Psoas muscle (tissue), 8 donors: ENCODE data around the gene PAX5. TPM values are rescaled to one million over a fixed set of nuclear protein-coding genes. Genes with fewer than 3 reads are reported as not detected.

ENCODE experiments used
- ATAC-seq, 4 donors: fragments of 200-7000 bp; cut with Tn5 transposase; one replicate each; pipeline ENCODE4 v1.9.1; 2020; ENCODE audit warnings: moderate library complexity in 3 of 4, mild to moderate bottlenecking in 2 of 4
- DNase-seq, 2 donors: peaks; one replicate each; pipeline ENCODE4 v3.0.0-alpha.2; 2020
- H3K27ac ChIP-seq: fragments of 200-600 bp; one replicate; pipeline ENCODE4 v1.8.0; 2022
- H3K27me3 ChIP-seq, 3 donors: fragments of 200-600 bp in 1 of 3; one replicate each; pipeline versions ENCODE4 v1.6.1 to v1.8.0; 2013 to 2022; ENCODE audit warnings: low read length in 2 of 3, mild to moderate bottlenecking in 2 of 3, moderate library complexity in 1 of 3; ENCODE audit not compliant: insufficient read depth in 3 of 3
- H3K36me3 ChIP-seq, 2 donors: fragments of 200-600 bp in 1 of 2; one replicate each; pipeline versions ENCODE4 v1.6.1 to v1.8.0; 2013 to 2022; ENCODE audit warnings: low read depth in 1 of 2, mild to moderate bottlenecking in 1 of 2, moderate library complexity in 1 of 2; ENCODE audit not compliant: insufficient read depth in 1 of 2
- H3K4me1 ChIP-seq: fragments of 200-600 bp; one replicate; pipeline ENCODE4 v1.8.0; 2022
- H3K4me3 ChIP-seq: fragments of 200-600 bp; one replicate; pipeline ENCODE4 v1.8.0; 2022; ENCODE audit warnings: mild to moderate bottlenecking
- H3K9me3 ChIP-seq: fragments of 200-600 bp; one replicate; pipeline ENCODE4 v1.8.0; 2022
- WGBS, 3 donors: extraction: QIAGEN DNeasy Blood & Tissue Kit; methylation state at CpG; one replicate each; pipeline versions ENCODE4 v1.1.6 to v1.1.7; 2013; 5-methylcytosine and 5-hydroxymethylcytosine counted together
- intact Hi-C, 2 donors: fragments of 100-400 bp; cut with DNase I; formaldehyde crosslinking; loops; one replicate each; pipeline versions ENCODE4 v1.11.0 to v1.14.2; 2022
- polyA plus RNA-seq, 3 donors: library from polyadenylated mRNA; stranded (reverse); fragments of 200-250 nt; gene quantifications; one replicate each; pipeline ENCODE4 v1.2.3, GENCODE V29; 2013
- total RNA-seq, 4 donors: library from RNA; stranded (reverse); fragmentation: NEBNext Ultra II Directional in 2 of 4; extraction: Animal tissue kit (Norgen Biotek cat#: 25700) in 2 of 4; gene quantifications; one replicate each; pipeline versions ENCODE4 v1.2.1 to v1.2.4, GENCODE V29; 2021 to 2023
- TF ChIP-seq, protein P1 (sequence below): fragments of 200-600 bp; IDR thresholded peaks from one replicate; pipeline ENCODE4 v1.8.0; 2022; ENCODE audit warnings: antibody characterized with exemption
- donor health status: healthy with polysubstance abuse.
- donor health status: DM: no; HTN: no; CAD: no; lungs with moderate emphysema.
- donor health status: Bipolar disorder and iron deficiency.
- donor health status: healthy.
- donor health status: DM: yes; HTN: yes; CAD: no.
- donor health status: DM: no; HTN: no; CAD: no.
- donor health status: DM: no; HTN: no; CAD: no.
- donor health status: DM: yes; HTN: yes; CAD: no.

Gene PAX5
- total and polyA plus RNA-seq, 7 donors, result under 0.01 to 0.50 (median 0.06) TPM; not detected in 3

DNA sequence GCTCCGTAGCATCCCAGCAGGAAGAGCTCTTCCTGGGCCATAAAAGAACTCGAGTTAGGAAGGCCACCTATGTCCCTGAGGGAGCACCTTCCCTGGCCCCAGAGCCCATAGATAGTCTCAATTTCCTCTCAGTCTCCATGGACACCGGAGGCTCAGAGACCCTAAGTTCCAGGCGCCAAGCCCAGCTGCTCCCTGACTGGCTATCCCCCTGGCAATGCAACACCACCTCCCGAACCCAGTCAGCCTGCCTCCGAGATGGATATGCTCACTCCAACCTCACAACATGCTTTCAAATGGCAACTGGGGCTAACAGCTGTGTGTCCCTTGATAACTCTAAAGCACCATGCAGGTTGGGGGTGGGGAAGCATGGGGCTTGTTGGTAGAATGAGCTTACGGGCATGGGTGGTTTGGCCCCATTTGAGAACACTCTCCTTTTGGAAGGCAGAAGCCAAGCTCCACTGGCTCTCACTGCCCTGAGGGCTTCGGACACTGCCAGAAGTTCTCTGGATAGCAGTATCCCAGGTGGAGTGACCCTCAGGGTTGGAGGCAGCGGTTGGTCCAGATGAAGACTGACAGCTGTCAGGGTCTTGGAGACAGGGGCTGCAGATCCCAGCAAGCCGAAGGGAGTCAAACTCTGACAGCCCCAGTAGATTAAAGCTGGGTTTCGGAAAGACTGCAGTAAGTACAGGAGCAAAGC is 165.3 kb downstream of the PAX5 start:
- Histone ChIP-seq H3K27ac (no peak overlapping the region), H3K36me3 (no peaks in the 10 kb centered on the region), H3K9me3 (no peaks in the 10 kb centered on the region), H3K27me3 (peaks cover 0 to 3% (median 0%) of the 10 kb centered on the region in 3 donors), H3K4me1 (no peaks in the 10 kb centered on the region), H3K4me3 (no peak overlapping the region)
- DNase-seq, result peak in 1 of 2 donors; percentile 14
- intact Hi-C loops, result no loop called here
- ATAC-seq, result no peak
- TF ChIP-seq, protein P1, sequence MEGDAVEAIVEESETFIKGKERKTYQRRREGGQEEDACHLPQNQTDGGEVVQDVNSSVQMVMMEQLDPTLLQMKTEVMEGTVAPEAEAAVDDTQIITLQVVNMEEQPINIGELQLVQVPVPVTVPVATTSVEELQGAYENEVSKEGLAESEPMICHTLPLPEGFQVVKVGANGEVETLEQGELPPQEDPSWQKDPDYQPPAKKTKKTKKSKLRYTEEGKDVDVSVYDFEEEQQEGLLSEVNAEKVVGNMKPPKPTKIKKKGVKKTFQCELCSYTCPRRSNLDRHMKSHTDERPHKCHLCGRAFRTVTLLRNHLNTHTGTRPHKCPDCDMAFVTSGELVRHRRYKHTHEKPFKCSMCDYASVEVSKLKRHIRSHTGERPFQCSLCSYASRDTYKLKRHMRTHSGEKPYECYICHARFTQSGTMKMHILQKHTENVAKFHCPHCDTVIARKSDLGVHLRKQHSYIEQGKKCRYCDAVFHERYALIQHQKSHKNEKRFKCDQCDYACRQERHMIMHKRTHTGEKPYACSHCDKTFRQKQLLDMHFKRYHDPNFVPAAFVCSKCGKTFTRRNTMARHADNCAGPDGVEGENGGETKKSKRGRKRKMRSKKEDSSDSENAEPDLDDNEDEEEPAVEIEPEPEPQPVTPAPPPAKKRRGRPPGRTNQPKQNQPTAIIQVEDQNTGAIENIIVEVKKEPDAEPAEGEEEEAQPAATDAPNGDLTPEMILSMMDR, result no peak
- 54 to 66% (median 60%) methylated on average over 11 of the region's 11 CpGs for WGBS, 3 donors

DNA sequence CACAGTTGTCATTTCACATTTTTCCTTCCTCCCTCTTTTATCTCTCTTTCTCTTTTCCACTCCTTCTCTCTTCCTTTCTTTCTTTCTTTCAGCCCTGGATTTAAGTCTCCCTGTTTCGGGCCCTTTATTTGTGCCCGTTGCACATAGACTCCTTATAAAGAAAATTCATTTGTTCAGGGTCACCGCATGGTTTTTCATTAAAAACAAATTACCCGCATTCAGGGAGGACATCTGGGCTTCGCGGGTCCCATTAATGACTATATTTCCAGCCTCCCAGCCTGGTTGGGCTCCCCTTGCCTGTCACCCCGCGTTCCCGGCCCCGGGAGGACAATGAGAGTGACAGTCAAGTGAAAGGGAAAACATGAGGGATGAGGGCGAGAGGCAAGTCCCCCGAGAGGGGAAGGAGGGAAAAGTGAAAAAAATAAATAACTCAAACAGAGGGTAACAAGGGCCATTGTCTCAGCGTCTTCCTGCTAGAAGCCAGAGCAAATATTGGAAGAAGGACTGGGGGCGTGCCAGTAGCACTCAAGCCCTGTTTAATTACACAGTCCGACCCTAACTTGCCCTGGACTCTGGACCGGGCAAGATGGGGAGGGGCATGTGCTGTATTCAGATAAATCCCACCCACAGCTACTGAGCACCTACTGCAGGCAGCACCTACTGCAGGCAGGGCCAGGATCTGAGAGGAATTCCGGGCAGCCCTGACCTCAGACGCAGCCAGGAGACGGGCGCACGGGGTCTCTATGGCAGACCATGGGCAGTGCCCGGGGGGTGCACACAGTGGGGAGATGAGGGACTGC is 166.2 kb downstream of the PAX5 start:
- H3K9me3 ChIP-seq, result no peaks in the 10 kb centered on the region
- H3K27me3 ChIP-seq, result peaks cover 0 to 3% (median 0%) of the 10 kb centered on the region in 3 donors
- H3K36me3 ChIP-seq, result no peaks in the 10 kb centered on the region
- WGBS, 3 donors, result 54 to 61% (median 58%) methylated on average over 22 of the region's 22 CpGs
- no peak overlapping the region for H3K4me3 ChIP-seq
- ATAC-seq (no peak), DNase-seq (peak in 1 of 2 donors; percentile 38)
- TF ChIP-seq, protein P1, result no peak
- no peaks in the 10 kb centered on the region for H3K4me1 ChIP-seq
- no peak overlapping the region for H3K27ac ChIP-seq
- intact Hi-C loops, result no loop called here

DNA sequence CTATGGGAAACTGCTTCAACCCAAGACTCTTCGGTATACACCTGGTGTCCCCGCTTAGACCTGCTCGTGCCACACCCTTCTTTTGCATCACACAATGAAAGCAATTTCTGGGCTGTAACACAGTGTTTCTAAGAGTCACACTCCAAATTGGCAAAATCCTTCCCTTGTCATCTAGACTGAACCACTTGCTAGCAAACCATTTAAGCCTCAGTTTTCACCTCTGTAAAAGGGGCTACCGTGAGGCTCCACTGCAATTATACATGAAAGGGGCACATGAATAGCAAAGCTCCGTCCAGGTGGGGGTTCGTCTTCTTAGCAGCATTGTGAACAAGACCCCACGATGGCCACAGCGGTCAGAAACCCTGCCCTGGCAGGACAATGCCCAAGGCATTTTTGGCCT is 166.8 kb downstream of the PAX5 start:
- H3K27me3 ChIP-seq, result peaks cover 0 to 3% (median 0%) of the 10 kb centered on the region in 3 donors
- no peak for ATAC-seq
- WGBS, 3 donors, result 89 to 94% (median 92%) methylated on average over 8 of the region's 8 CpGs

DNA sequence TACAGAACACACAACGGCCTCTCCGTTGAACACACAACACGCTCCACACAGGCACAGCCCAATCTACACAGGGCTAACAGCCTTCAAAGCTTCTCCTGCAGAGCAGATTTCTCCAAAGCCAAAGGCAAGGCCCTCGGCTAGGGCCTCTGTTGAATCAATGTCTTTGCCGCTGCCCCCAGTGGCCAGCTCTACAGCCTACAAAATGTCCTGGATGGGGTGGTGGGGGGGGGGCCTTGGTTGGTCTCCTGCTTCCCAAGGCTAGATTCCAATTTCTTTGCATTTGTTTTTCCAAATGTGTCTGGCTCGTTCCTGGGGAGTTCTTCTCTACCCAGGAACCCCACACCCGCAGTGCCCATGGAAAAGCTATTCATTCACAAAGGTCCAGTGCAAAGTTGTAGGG is 167.2 kb downstream of the PAX5 start:
- intact Hi-C loops, result no loop called here
- 72 to 85% (median 85%) methylated on average over 7 of the region's 7 CpGs for WGBS, 3 donors
- TF ChIP-seq, protein P1, result no peak
- DNase-seq (peak in 1 of 2 donors; percentile 9), ATAC-seq (no peak)
- no peak overlapping the region for H3K4me3 ChIP-seq
- H3K4me1 ChIP-seq, result no peaks in the 10 kb centered on the region
- no peak overlapping the region for H3K27ac ChIP-seq
- peaks cover 0 to 3% (median 0%) of the 10 kb centered on the region in 3 donors for H3K27me3 ChIP-seq
- no peaks in the 10 kb centered on the region for H3K36me3 ChIP-seq
- H3K9me3 ChIP-seq, result no peaks in the 10 kb centered on the region

More for the DNA sequence above, 166.8 kb downstream of the PAX5 start:
- no peaks in the 10 kb centered on the region for H3K36me3 ChIP-seq
- H3K9me3 ChIP-seq, result no peaks in the 10 kb centered on the region
- TF ChIP-seq, protein P1, result no peak
- intact Hi-C loops, result no loop called here
- peak in 1 of 2 donors; percentile 5 for DNase-seq
- H3K27ac ChIP-seq, result no peak overlapping the region
- H3K4me3 ChIP-seq, result no peak overlapping the region
- H3K4me1 ChIP-seq, result no peaks in the 10 kb centered on the region
